CD14-positive monocyte (primary cell): Measurements from ENCODE around the gene TSHZ2. TPM values are rescaled to one million over a fixed set of nuclear protein-coding genes. Genes with fewer than 3 reads are reported as not detected.

Source experiments
- DNase-seq, 3 donors: peaks; one replicate each; pipeline ENCODE4 v3.0.0-alpha.2; 2011 to 2022
- H2AFZ ChIP-seq: 2 replicates; pipeline ENCODE4 v1.6.0; 2012; ENCODE audit warnings: mild to moderate bottlenecking, low read depth, low read length, inconsistent platforms; ENCODE audit not compliant: insufficient read depth, poor library complexity, severe bottlenecking
- H3K27ac ChIP-seq, 2 donors: 1 replicate in 1 of 2; 2 replicates in 1 of 2; pipeline ENCODE4 v1.5.1; 2012 to 2013; ENCODE audit warnings: low read length in 2 of 2, control low read depth in 1 of 2, inconsistent platforms in 1 of 2, low read depth in 1 of 2, mild to moderate bottlenecking in 1 of 2
- H3K27me3 ChIP-seq, 2 donors: one replicate each; pipeline versions ENCODE4 v1.6.0 to v1.6.1; 2011 to 2013; ENCODE audit warnings: low read length in 2 of 2; ENCODE audit not compliant: control insufficient read depth in 2 of 2, insufficient read depth in 2 of 2
- H3K36me3 ChIP-seq, 2 donors: replicated peaks in 1 of 2; 1 replicate in 1 of 2; 2 replicates in 1 of 2; pipeline versions ENCODE4 v1.5.1 to v1.6.1; 2012 to 2013; ENCODE audit warnings: low read length in 2 of 2, control low read depth in 1 of 2, inconsistent platforms in 1 of 2, mild to moderate bottlenecking in 1 of 2; ENCODE audit not compliant: insufficient read depth in 2 of 2, control insufficient read depth in 1 of 2
- H3K4me1 ChIP-seq, 2 donors: 1 replicate in 1 of 2; 2 replicates in 1 of 2; pipeline versions ENCODE4 v1.5.1 to v1.6.1; 2012 to 2013; ENCODE audit warnings: low read length in 2 of 2, control low read depth in 1 of 2, inconsistent platforms in 1 of 2, mild to moderate bottlenecking in 1 of 2, moderate library complexity in 1 of 2; ENCODE audit not compliant: insufficient read depth in 2 of 2, control insufficient read depth in 1 of 2
- H3K4me2 ChIP-seq: replicated peaks from 2 replicates; pipeline ENCODE3; 2012; ENCODE audit warnings: low read length, moderate library complexity, mild to moderate bottlenecking; ENCODE audit not compliant: poor library complexity, severe bottlenecking; ENCODE audit errors: extremely low read depth
- H3K4me3 ChIP-seq, 3 experiments: fragments of 200-600 bp in 1 of 3; sonication (generic) in 1 of 3; replicated peaks in 1 of 3; 1 replicate in 2 of 3; 2 replicates in 1 of 3; pipeline ENCODE4 v1.5.1; 2011 to 2013; ENCODE audit warnings: low read length in 3 of 3, mild to moderate bottlenecking in 3 of 3, control low read depth in 2 of 3, low read depth in 2 of 3, inconsistent platforms in 1 of 3, moderate library complexity in 1 of 3
- H3K79me2 ChIP-seq: 2 replicates; pipeline ENCODE4 v1.6.0; 2012; ENCODE audit warnings: mild to moderate bottlenecking, control low read depth, inconsistent platforms, low read length, moderate library complexity; ENCODE audit not compliant: insufficient read depth
- H3K9ac ChIP-seq: 2 replicates; pipeline ENCODE4 v1.6.0; 2017; ENCODE audit warnings: low read length, mild to moderate bottlenecking; ENCODE audit not compliant: insufficient read depth, poor library complexity, severe bottlenecking
- H3K9me3 ChIP-seq, 2 donors: replicated peaks in 1 of 2; 1 replicate in 1 of 2; 2 replicates in 1 of 2; pipeline versions ENCODE4 v1.5.1 to v1.6.1; 2012 to 2013; ENCODE audit warnings: low read length in 2 of 2, control low read depth in 1 of 2; ENCODE audit not compliant: control insufficient read depth in 1 of 2, insufficient read depth in 1 of 2
- H4K20me1 ChIP-seq: 2 replicates; pipeline ENCODE4 v1.6.0; 2012; ENCODE audit warnings: mild to moderate bottlenecking, low read length, control low read depth, moderate library complexity; ENCODE audit not compliant: insufficient read depth
- H3K27ac Mint-ChIP-seq, 7 donors: one replicate each; pipeline ENCODE4 v1.8.0; 2020; ENCODE audit warnings: mild to moderate bottlenecking in 7 of 7, mixed read lengths in 7 of 7, moderate library complexity in 6 of 7, inconsistent platforms in 2 of 7
- H3K27me3 Mint-ChIP-seq, 3 donors: one replicate each; pipeline ENCODE4 v1.8.0; 2021 to 2022; ENCODE audit warnings: low read depth in 3 of 3, mild to moderate bottlenecking in 3 of 3, mixed read lengths in 3 of 3, moderate library complexity in 3 of 3, inconsistent platforms in 1 of 3
- H3K36me3 Mint-ChIP-seq, 2 donors: one replicate each; pipeline ENCODE4 v1.8.0; 2020; ENCODE audit warnings: mixed read lengths in 2 of 2, inconsistent platforms in 1 of 2, mild to moderate bottlenecking in 1 of 2
- H3K4me1 Mint-ChIP-seq: one replicate; pipeline ENCODE4 v1.8.0; 2020; ENCODE audit warnings: mild to moderate bottlenecking, mixed read lengths
- H3K4me3 Mint-ChIP-seq, 2 donors: one replicate each; pipeline ENCODE4 v1.8.0; 2020; ENCODE audit warnings: mild to moderate bottlenecking in 2 of 2, mixed read lengths in 2 of 2, moderate library complexity in 1 of 2
- H3K9me3 Mint-ChIP-seq, 7 donors: one replicate each; pipeline ENCODE4 v1.8.0; 2020 to 2022; ENCODE audit warnings: mixed read lengths in 7 of 7, mild to moderate bottlenecking in 6 of 7, moderate library complexity in 6 of 7, inconsistent platforms in 2 of 7
- CTCF ChIP-seq: fragments of 200-600 bp; IDR thresholded peaks from one replicate; pipeline ENCODE4 v1.8.0; 2022; ENCODE audit warnings: antibody characterized with exemption, mild to moderate bottlenecking
- WGBS: methylation state at CpG from one replicate; pipeline ENCODE4 v1.1.5; 2013; ENCODE audit warnings: missing lambda C conversion rate; ENCODE audit not compliant: insufficient coverage; 5-methylcytosine and 5-hydroxymethylcytosine counted together
- intact Hi-C, 2 donors: fragments of 100-400 bp; cut with micrococcal nuclease; formaldehyde crosslinking; loops; one replicate each; pipeline versions ENCODE4 v1.15.0 to v1.15.1; 2023
- polyA plus RNA-seq, 3 donors: library from polyadenylated mRNA; depleted of rRNA in 1 of 3; unstranded in 2 of 3; stranded (reverse) in 1 of 3; fragments of 300-500 nt in 2 of 3; fragments of >200 nt in 1 of 3; fragmentation: Illumina TruSeq in 2 of 3; gene quantifications; 1 replicate in 2 of 3; 2 replicates in 1 of 3; pipeline ENCODE4 v1.2.3, GENCODE V29; 2012 to 2021

The TSHZ2 gene
- polyA plus RNA-seq, 3 donors, result not detected

GRCh38 chr20:53389516-53390300 lies 417.6 kb downstream of the TSHZ2 start:
- H3K79me2 ChIP-seq, result no peaks in the 10 kb centered on the region
- peak overlapping the region in 1 of 7 donors; percentile 65 for H3K27ac Mint-ChIP-seq
- no peak overlapping the region for H3K4me3 ChIP-seq
- WGBS, result 98% methylated on average over 6 of the region's 10 CpGs
- H3K4me1 Mint-ChIP-seq, result no peaks in the 10 kb centered on the region
- H3K9me3 ChIP-seq, result no peaks in the 10 kb centered on the region
- intact Hi-C loops, result no loop called here
- no peak overlapping the region for H3K4me2 ChIP-seq
- no peaks in the 10 kb centered on the region for H3K27me3 ChIP-seq
- no peak overlapping the region for H3K27ac ChIP-seq
- H3K36me3 ChIP-seq, result no peaks in the 10 kb centered on the region
- peaks cover 0 to 3% (median 0%) of the 10 kb centered on the region in 7 donors for H3K9me3 Mint-ChIP-seq
- no peak for TF ChIP-seq CTCF
- no peak overlapping the region for H3K4me3 Mint-ChIP-seq
- H3K9ac ChIP-seq, result no peak overlapping the region
- no peak for DNase-seq
- H2AFZ ChIP-seq, result no peak overlapping the region
- no peaks in the 10 kb centered on the region for H3K4me1 ChIP-seq
- no peaks in the 10 kb centered on the region for H4K20me1 ChIP-seq
- no peaks in the 10 kb centered on the region for H3K36me3 Mint-ChIP-seq
- peaks cover 2 to 9% (median 4%) of the 10 kb centered on the region in 3 donors for H3K27me3 Mint-ChIP-seq

DNA sequence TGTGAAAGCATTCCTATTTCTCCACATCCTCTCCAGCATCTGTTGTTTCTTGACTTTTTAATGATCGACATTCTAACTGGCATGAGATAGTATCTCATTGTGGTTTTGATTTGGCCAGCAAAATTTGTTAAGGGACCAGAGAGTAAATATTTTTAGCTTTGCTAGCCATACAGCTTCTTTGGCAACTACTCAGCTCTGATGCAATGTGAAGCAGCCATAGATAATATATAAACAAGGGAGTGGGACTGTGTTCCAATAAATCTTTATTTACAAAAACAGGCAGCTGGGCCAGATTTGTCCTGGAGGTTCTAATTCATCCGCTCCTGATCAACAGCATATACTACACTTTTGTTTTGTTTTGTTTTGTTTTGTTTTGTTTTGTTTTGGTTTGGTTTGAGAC lies 418.6 kb downstream of the TSHZ2 start:
- no peak overlapping the region for H3K4me3 Mint-ChIP-seq
- Histone ChIP-seq H3K4me1 (no peaks in the 10 kb centered on the region), H3K79me2 (no peaks in the 10 kb centered on the region), H3K9ac (no peak overlapping the region), H3K4me3 (no peak overlapping the region), H4K20me1 (no peaks in the 10 kb centered on the region), H3K4me2 (no peak overlapping the region), H3K36me3 (no peaks in the 10 kb centered on the region), H2AFZ (no peak overlapping the region), H3K9me3 (no peaks in the 10 kb centered on the region), H3K27me3 (no peaks in the 10 kb centered on the region), H3K27ac (no peak overlapping the region)
- no peak overlapping the region for H3K27ac Mint-ChIP-seq
- no peaks in the 10 kb centered on the region for H3K4me1 Mint-ChIP-seq
- intact Hi-C loops, result no loop called here
- WGBS, result no CpG with 5 or more reads among the region's 2 CpGs
- TF ChIP-seq CTCF, result no peak
- peaks cover 4 to 10% (median 4%) of the 10 kb centered on the region in 3 donors for H3K27me3 Mint-ChIP-seq
- DNase-seq, result no peak
- peaks cover 0 to 3% (median 0%) of the 10 kb centered on the region in 7 donors for H3K9me3 Mint-ChIP-seq
- H3K36me3 Mint-ChIP-seq, result no peaks in the 10 kb centered on the region
